ENCODE data around the gene MRPL43. TPM values are rescaled to one million over a fixed set of nuclear protein-coding genes. Genes with fewer than 3 reads are reported as not detected.
"Not testable (repeated sequence)": the region's sequence is repeated elsewhere in the genome, so short reads cannot be mapped to it uniquely, and the experiment has no call there.

MRPL43 gene
- total RNA-seq, 2 experiments from 2014 or later = 53.8 to 56.2 TPM

GRCh38 chr10:101035916-101036702 lies 48.8 kb upstream of the MRPL43 start:
- H3K36me3 ChIP-seq (ENCODE audit: insufficient read depth, low read length) = no peaks in the 10 kb centered on the region
- BruUV-seq (replicated peaks) = no TSS peak
- POLR2A ChIA-PET = no interaction called here

GRCh38 chr10:101035314-101035713 lies 48.0 kb upstream of the MRPL43 start:
- Histone ChIP-seq H3K4me2 (ENCODE audit: low read length) (no peak overlapping the region), H3K4me1 (ENCODE audit: insufficient read depth, low read length, poor library complexity, severe bottlenecking) (peaks cover 9% of the 10 kb centered on the region), H4K20me1 (ENCODE audit: insufficient read depth, low read length) (no peaks in the 10 kb centered on the region), H2AFZ (ENCODE audit: low read length) (no peak overlapping the region), H3K36me3 (ENCODE audit: insufficient read depth, low read length) (no peaks in the 10 kb centered on the region), H3K27ac (ENCODE audit: low read depth, low read length, poor library complexity, severe bottlenecking) (no peak overlapping the region), H3K79me2 (ENCODE audit: insufficient read depth, low read depth, low read length) (no peaks in the 10 kb centered on the region), H3K4me3 (ENCODE audit: low read depth, low read length, poor library complexity, severe bottlenecking) (no peak overlapping the region), H3K9me2 (ENCODE audit: insufficient read depth, low read length) (no peaks in the 10 kb centered on the region), H3K9me3 (ENCODE audit: low read length) (no peaks in the 10 kb centered on the region)
- BruUV-seq (replicated peaks) = no TSS peak
- TF ChIP-seq CTCF (conservative IDR thresholded peaks at IDR 0.05; ENCODE audit: low read length) = no peak
- TF ChIP-seq EZH2phosphoT487 (IDR thresholded peaks at IDR 0.05; ENCODE audit: borderline replicate concordance, low read depth, low read length) = no peak
- POLR2A ChIA-PET = interaction anchor here (0.5 kb wide), 1 partner anchor 17 kb away, joined by 3 read pairs; no protein-coding TSS in a partner anchor
- DNase-seq (ENCODE audit: low spot score) = no peak
- CTCF ChIA-PET (ENCODE audit: unreplicated experiment) = interaction anchor here (1.2 kb wide), 1 partner anchor 106 kb away, joined by 3 read pairs; no protein-coding TSS in a partner anchor
- intact Hi-C loops (cut with micrococcal nuclease; ENCODE audit: unreplicated experiment) = no loop called here

More at GRCh38 chr10:101035916-101036702, 48.8 kb upstream of the MRPL43 start:
- H3K4me3 ChIP-seq (ENCODE audit: low read depth, low read length, poor library complexity, severe bottlenecking) = no peak overlapping the region
- no peak overlapping the region for H3K27ac ChIP-seq (ENCODE audit: low read depth, low read length, poor library complexity, severe bottlenecking)
- no peak overlapping the region for H3K4me2 ChIP-seq (ENCODE audit: low read length)
- H3K9me3 ChIP-seq (ENCODE audit: low read length) = no peaks in the 10 kb centered on the region
- intact Hi-C loops (cut with micrococcal nuclease; ENCODE audit: unreplicated experiment) = no loop called here
- CTCF ChIA-PET (ENCODE audit: unreplicated experiment) = interaction anchor here (0.7 to 1.2 kb wide), 2 partner anchors 106 to 1256 kb away, joined by 3 read pairs; no protein-coding TSS in a partner anchor
- no peaks in the 10 kb centered on the region for H4K20me1 ChIP-seq (ENCODE audit: insufficient read depth, low read length)
- no peak overlapping the region for H2AFZ ChIP-seq (ENCODE audit: low read length)
- H3K4me1 ChIP-seq (ENCODE audit: insufficient read depth, low read length, poor library complexity, severe bottlenecking) = peaks cover 14% of the 10 kb centered on the region
- no peak for DNase-seq (ENCODE audit: low spot score)
- H3K9me2 ChIP-seq (ENCODE audit: insufficient read depth, low read length) = no peaks in the 10 kb centered on the region
- no peaks in the 10 kb centered on the region for H3K79me2 ChIP-seq (ENCODE audit: insufficient read depth, low read depth, low read length)
- TF ChIP-seq CTCF (conservative IDR thresholded peaks at IDR 0.05; ENCODE audit: low read length) = no peak
- no peak for TF ChIP-seq EZH2phosphoT487 (IDR thresholded peaks at IDR 0.05; ENCODE audit: borderline replicate concordance, low read depth, low read length)

GRCh38 chr10:101034404-101034803 lies 47.1 kb upstream of the MRPL43 start:
- H2AFZ ChIP-seq (ENCODE audit: low read length); H3K4me2 ChIP-seq (ENCODE audit: low read length); H4K20me1 ChIP-seq (ENCODE audit: insufficient read depth, low read length); intact Hi-C loops (cut with micrococcal nuclease; ENCODE audit: unreplicated experiment); H3K79me2 ChIP-seq (ENCODE audit: insufficient read depth, low read depth, low read length); H3K4me1 ChIP-seq (ENCODE audit: insufficient read depth, low read length, poor library complexity, severe bottlenecking); DNase-seq (ENCODE audit: low spot score); H3K27ac ChIP-seq (ENCODE audit: low read depth, low read length, poor library complexity, severe bottlenecking); H3K4me3 ChIP-seq (ENCODE audit: low read depth, low read length, poor library complexity, severe bottlenecking); H3K9me2 ChIP-seq (ENCODE audit: insufficient read depth, low read length); H3K36me3 ChIP-seq (ENCODE audit: insufficient read depth, low read length); POLR2A ChIA-PET; H3K9me3 ChIP-seq (ENCODE audit: low read length); BruUV-seq (replicated peaks); CTCF ChIA-PET (ENCODE audit: unreplicated experiment): not testable (repeated sequence)

All from OCI-LY7 (cell line).